ENCODE data around the gene MSLN.
"Not testable (repeated sequence)": the region's sequence is repeated elsewhere in the genome, so short reads cannot be mapped to it uniquely, and the experiment has no call there.

MSLN gene

GRCh38 chr16:760545-761343 is at the start of gene MSLN:
Gene MSLN, plus strand, starts transcription at chr16:760734. Its CDS starts 1,947 bp downstream, at chr16:762681.
- in situ Hi-C loops (cut with HindIII; ENCODE audit: low pct_ligation_motif_present, low pct_unique_long_range_greater_than_20kb, low sequenced_read_pairs), result no loop called here

GRCh38 chr16:711084-711483 is 49.5 kb upstream of the MSLN start:
- DNase-seq, result no peak
- in situ Hi-C loops (cut with HindIII; ENCODE audit: low pct_ligation_motif_present, low pct_unique_long_range_greater_than_20kb, low sequenced_read_pairs), result no loop called here

More at GRCh38 chr16:760545-761343, at the start of gene MSLN:
- DNase-seq, result no peak

- peak; percentile 78 for DNase-seq
- in situ Hi-C loops (cut with HindIII; ENCODE audit: low pct_ligation_motif_present, low pct_unique_long_range_greater_than_20kb, low sequenced_read_pairs), result no loop called here
These were observed 48.8 kb upstream of the MSLN start for GRCh38 chr16:711548-712320.

GRCh38 chr16:712740-713250 is 47.7 kb upstream of the MSLN start:
- peak; percentile 99 for DNase-seq
- in situ Hi-C loops (cut with HindIII; ENCODE audit: low pct_ligation_motif_present, low pct_unique_long_range_greater_than_20kb, low sequenced_read_pairs), result not testable (repeated sequence)

GRCh38 chr16:714079-714478 is 46.5 kb upstream of the MSLN start:
- DNase-seq, result peak; percentile 69
- in situ Hi-C loops (cut with HindIII; ENCODE audit: low pct_ligation_motif_present, low pct_unique_long_range_greater_than_20kb, low sequenced_read_pairs), result no loop called here

GRCh38 chr16:714558-715476 is 45.7 kb upstream of the MSLN start, which contains the start of gene METRN:
Gene METRN, plus strand, starts transcription at chr16:715118. Its CDS starts 172 bp downstream, at chr16:715290.
- in situ Hi-C loops (cut with HindIII; ENCODE audit: low pct_ligation_motif_present, low pct_unique_long_range_greater_than_20kb, low sequenced_read_pairs), result no loop called here
- peak; percentile 96 for DNase-seq

- in situ Hi-C loops (cut with HindIII; ENCODE audit: low pct_ligation_motif_present, low pct_unique_long_range_greater_than_20kb, low sequenced_read_pairs), result no loop called here
- DNase-seq, result peak; percentile 68
These were observed 44.9 kb upstream of the MSLN start for GRCh38 chr16:715477-716199.

GRCh38 chr16:716200-716568 is 44.4 kb upstream of the MSLN start:
- peak; percentile 72 for DNase-seq
- in situ Hi-C loops (cut with HindIII; ENCODE audit: low pct_ligation_motif_present, low pct_unique_long_range_greater_than_20kb, low sequenced_read_pairs), result no loop called here

- in situ Hi-C loops (cut with HindIII; ENCODE audit: low pct_ligation_motif_present, low pct_unique_long_range_greater_than_20kb, low sequenced_read_pairs), result no loop called here
- DNase-seq, result no peak
These were observed 43.7 kb upstream of the MSLN start for GRCh38 chr16:716768-717325.

- no peak for DNase-seq
- in situ Hi-C loops (cut with HindIII; ENCODE audit: low pct_ligation_motif_present, low pct_unique_long_range_greater_than_20kb, low sequenced_read_pairs), result no loop called here
These were observed 42.9 kb upstream of the MSLN start for GRCh38 chr16:717450-718245.

GRCh38 chr16:718389-718788 is 42.1 kb upstream of the MSLN start:
- DNase-seq, result no peak
- in situ Hi-C loops (cut with HindIII; ENCODE audit: low pct_ligation_motif_present, low pct_unique_long_range_greater_than_20kb, low sequenced_read_pairs), result no loop called here

GRCh38 chr16:718922-719321 is 41.6 kb upstream of the MSLN start:
- no peak for DNase-seq
- in situ Hi-C loops (cut with HindIII; ENCODE audit: low pct_ligation_motif_present, low pct_unique_long_range_greater_than_20kb, low sequenced_read_pairs), result no loop called here

GRCh38 chr16:719815-720446 is 40.6 kb upstream of the MSLN start:
- DNase-seq, result peak; percentile 72
- in situ Hi-C loops (cut with HindIII; ENCODE audit: low pct_ligation_motif_present, low pct_unique_long_range_greater_than_20kb, low sequenced_read_pairs), result no loop called here

GRCh38 chr16:720447-720989 is 40.0 kb upstream of the MSLN start:
- in situ Hi-C loops (cut with HindIII; ENCODE audit: low pct_ligation_motif_present, low pct_unique_long_range_greater_than_20kb, low sequenced_read_pairs), result no loop called here
- DNase-seq, result peak; percentile 93

GRCh38 chr16:720990-721764 is 39.4 kb upstream of the MSLN start, which contains the start of gene ANTKMT:
Gene ANTKMT, plus strand, starts transcription at chr16:721146. Its CDS starts 129 bp downstream, at chr16:721275.
- DNase-seq, result peak; percentile 91
- in situ Hi-C loops (cut with HindIII; ENCODE audit: low pct_ligation_motif_present, low pct_unique_long_range_greater_than_20kb, low sequenced_read_pairs), result no loop called here
